Fibroblast of mammary gland (primary cell): ENCODE results near the gene VDAC2.

Experiments used
- DNase-seq: peaks from one replicate; pipeline ENCODE4 v3.0.0-alpha.2; 2010; ENCODE audit warnings: low read depth
- H3K4me3 ChIP-seq: 2 replicates; pipeline ENCODE4 v1.5.1; 2011; ENCODE audit warnings: low read depth, mild to moderate bottlenecking, low read length, moderate library complexity; ENCODE audit not compliant: control insufficient read depth
- CTCF ChIP-seq: conservative IDR thresholded peaks from 2 replicates; pipeline ENCODE4 v1.5.1; 2011; ENCODE audit warnings: low read depth, low read length, inconsistent platforms; ENCODE audit not compliant: control insufficient read depth, insufficient read depth

VDAC2 gene

GRCh38 chr10:75231672-75232581 lies 21.3 kb downstream of the VDAC2 start:
- no peak for TF ChIP-seq CTCF
- no peak for DNase-seq
- no peak overlapping the region for H3K4me3 ChIP-seq

GRCh38 chr10:75233444-75234016 lies 22.9 kb downstream of the VDAC2 start:
- no peak overlapping the region for H3K4me3 ChIP-seq
- DNase-seq, result no peak
- no peak for TF ChIP-seq CTCF

- H3K4me3 ChIP-seq, result peak overlapping the region; percentile 64
- peak; percentile 78 for DNase-seq
- TF ChIP-seq CTCF, result no peak
These were observed 23.6 kb downstream of the VDAC2 start for GRCh38 chr10:75234017-75234682.

- H3K4me3 ChIP-seq, result peak overlapping the region; percentile 64
- TF ChIP-seq CTCF, result no peak
- DNase-seq, result no peak
These were observed 24.2 kb downstream of the VDAC2 start for GRCh38 chr10:75234683-75235374.

- peak; percentile 90 for TF ChIP-seq CTCF
- peak within 1 kb of the TSS; percentile 64 for H3K4me3 ChIP-seq
- peak; percentile 81 for DNase-seq
These were observed 25.0 kb downstream of the VDAC2 start, which contains the start of gene COMTD1 for GRCh38 chr10:75235375-75236177. TSS of gene COMTD1 (minus strand) at chr10:75235957. CDS start at chr10:75235928, 29 bp downstream.
